Esophagus squamous epithelium (tissue), 5 donors: ENCODE results near the gene GCM1. TPM values are rescaled to one million over a fixed set of nuclear protein-coding genes. Genes with fewer than 3 reads are reported as not detected.

Experiments used
- DNase-seq: peaks from one replicate; lab custom pipeline; 2025; lab: John Stamatoyannopoulos, UW
- H3K27ac ChIP-seq, 4 donors: fragments of 200-600 bp; sonication (generic); one replicate each; pipeline ENCODE4 v1.5.1; 2016 to 2019; ENCODE audit warnings: mild to moderate bottlenecking in 1 of 4
- H3K27me3 ChIP-seq, 4 donors: fragments of 200-600 bp; sonication (generic); 1 replicate in 3 of 4; 2 replicates in 1 of 4; pipeline versions ENCODE4 v1.5.1 to v1.6.0; 2017 to 2021; ENCODE audit warnings: antibody characterized with exemption in 1 of 4
- H3K36me3 ChIP-seq, 3 donors: fragments of 200-600 bp; sonication (generic); one replicate each; pipeline ENCODE4 v1.5.1; 2016 to 2019
- H3K4me1 ChIP-seq, 3 donors: fragments of 200-600 bp; sonication (generic); one replicate each; pipeline ENCODE4 v1.5.1; 2017 to 2019
- H3K4me3 ChIP-seq, 4 donors: fragments of 200-600 bp; sonication (generic); 1 replicate in 3 of 4; 2 replicates in 1 of 4; pipeline ENCODE4 v1.5.1; 2016 to 2019; ENCODE audit warnings: mild to moderate bottlenecking in 2 of 4, moderate library complexity in 1 of 4
- H3K9me3 ChIP-seq, 3 donors: fragments of 200-600 bp; sonication (generic); one replicate each; pipeline ENCODE4 v1.5.1; 2016 to 2019
- CTCF ChIP-seq, 6 experiments: fragments of 450-650 bp in 4 of 6; fragments of 200-600 bp in 2 of 6; sonication (generic) in 2 of 6; IDR thresholded peaks; one replicate each; pipeline ENCODE4 v1.5.1; 2016 to 2019; ENCODE audit warnings: antibody characterized with exemption in 6 of 6, mild to moderate bottlenecking in 4 of 6, moderate library complexity in 4 of 6
- POLR2A ChIP-seq, 4 donors: fragments of 450-650 bp; IDR thresholded peaks; one replicate each; pipeline ENCODE4 v1.6.1; 2017; ENCODE audit warnings: antibody characterized with exemption in 4 of 4, mild to moderate bottlenecking in 4 of 4, moderate library complexity in 3 of 4
- WGBS, 2 donors: methylation state at CpG; one replicate each; pipeline ENCODE4 v1.1.5; 2018; 5-methylcytosine and 5-hydroxymethylcytosine counted together
- intact Hi-C: fragments of 100-400 bp; cut with DNase I; formaldehyde crosslinking; loops from one replicate; pipeline ENCODE4 v1.15.0; 2022
- total RNA-seq, 4 donors: library from RNA; depleted of rRNA; stranded (reverse); fragments of >200 nt; gene quantifications; one replicate each; pipeline ENCODE4 v1.1.0, GENCODE V29; 2016
- donor health status: DM: yes; HTN: yes; CAD: no.

The GCM1 gene
- total RNA-seq, 4 donors from 2014 or later: 0.08 TPM; not detected in 3

- Histone ChIP-seq H3K4me1 (peaks cover 0 to 17% (median 0%) of the 10 kb centered on the region in 3 donors), H3K27me3 (no peaks in the 10 kb centered on the region), H3K9me3 (no peaks in the 10 kb centered on the region), H3K4me3 (no peak overlapping the region), H3K36me3 (peaks cover 0 to 43% (median 6%) of the 10 kb centered on the region in 3 donors), H3K27ac (no peak overlapping the region)
- DNase-seq: no peak
- intact Hi-C loops: no loop called here
- TF ChIP-seq CTCF (IDR thresholded peaks at IDR 0.05): no peak
- TF ChIP-seq POLR2A (IDR thresholded peaks at IDR 0.05): no peak
Measured at GRCh38 chr6:53104916-53105315, 43.7 kb downstream of the GCM1 start.

- H3K36me3 ChIP-seq: peaks cover 0 to 51% (median 12%) of the 10 kb centered on the region in 3 donors
- DNase-seq: no peak
Measured at GRCh38 chr6:53103993-53104675, 44.5 kb downstream of the GCM1 start.

GRCh38 chr6:53101006-53101405 lies 47.6 kb downstream of the GCM1 start:
- 100% methylated on average over 2 of the region's 2 CpGs; no CpG with 5 or more reads in 1 of the 2 donors for WGBS, 2 donors
- Histone ChIP-seq H3K9me3 (no peaks in the 10 kb centered on the region), H3K27ac (no peak overlapping the region), H3K27me3 (no peaks in the 10 kb centered on the region), H3K36me3 (peaks cover 0 to 82% (median 39%) of the 10 kb centered on the region in 3 donors), H3K4me1 (no peaks in the 10 kb centered on the region), H3K4me3 (no peak overlapping the region)
- no peak for DNase-seq
- TF ChIP-seq CTCF (IDR thresholded peaks at IDR 0.05): no peak
- TF ChIP-seq POLR2A (IDR thresholded peaks at IDR 0.05): no peak
- intact Hi-C loops: no loop called here

More at GRCh38 chr6:53103993-53104675, 44.5 kb downstream of the GCM1 start:
- no peak overlapping the region for H3K27ac ChIP-seq
- TF ChIP-seq POLR2A (IDR thresholded peaks at IDR 0.05) (no peak), CTCF (IDR thresholded peaks at IDR 0.05) (peak in 2 of 6 experiments; percentile 5 to 10)
- H3K4me1 ChIP-seq: peaks cover 0 to 17% (median 0%) of the 10 kb centered on the region in 3 donors
- H3K27me3 ChIP-seq: no peaks in the 10 kb centered on the region
- 82 to 91% methylated on average over 3 of the region's 3 CpGs for WGBS, 2 donors
- H3K4me3 ChIP-seq: no peak overlapping the region
- intact Hi-C loops: no loop called here
- H3K9me3 ChIP-seq: no peaks in the 10 kb centered on the region

- Histone ChIP-seq H3K9me3 (no peaks in the 10 kb centered on the region), H3K4me1 (no peaks in the 10 kb centered on the region), H3K4me3 (no peak overlapping the region), H3K36me3 (peaks cover 3 to 87% (median 39%) of the 10 kb centered on the region in 3 donors), H3K27me3 (no peaks in the 10 kb centered on the region), H3K27ac (no peak overlapping the region)
- no peak for TF ChIP-seq CTCF (IDR thresholded peaks at IDR 0.05)
- TF ChIP-seq POLR2A (IDR thresholded peaks at IDR 0.05): no peak
- DNase-seq: no peak
- intact Hi-C loops: no loop called here
- WGBS, 2 donors: 19 to 21% methylated on average over 2 of the region's 2 CpGs
Measured at GRCh38 chr6:53100561-53100960, 48.1 kb downstream of the GCM1 start.

- no peak for DNase-seq
- no peaks in the 10 kb centered on the region for H3K9me3 ChIP-seq
- no peak overlapping the region for H3K27ac ChIP-seq
- no peaks in the 10 kb centered on the region for H3K4me1 ChIP-seq
- intact Hi-C loops: no loop called here
- WGBS, 2 donors: 67 to 73% methylated on average over 1 of the region's 1 CpG
- peaks cover 8 to 100% (median 51%) of the 10 kb centered on the region in 3 donors for H3K36me3 ChIP-seq
- no peaks in the 10 kb centered on the region for H3K27me3 ChIP-seq
- no peak for TF ChIP-seq POLR2A (IDR thresholded peaks at IDR 0.05)
- TF ChIP-seq CTCF (IDR thresholded peaks at IDR 0.05): no peak
- no peak overlapping the region for H3K4me3 ChIP-seq
Measured at GRCh38 chr6:53095716-53096115, 52.9 kb downstream of the GCM1 start.
